Heart right ventricle (tissue), 16 donors: ENCODE data around the gene IGF2BP1. TPM values are rescaled to one million over a fixed set of nuclear protein-coding genes. Genes with fewer than 3 reads are reported as not detected.

Experiments
- ATAC-seq, 8 donors: fragments of 200-7000 bp; cut with Tn5 transposase; one replicate each; pipeline ENCODE4 v1.9.1; 2020; ENCODE audit warnings: mild to moderate bottlenecking in 8 of 8, moderate library complexity in 8 of 8, moderate number of reproducible peaks in 1 of 8
- DNase-seq, 2 donors: peaks; one replicate each; pipeline ENCODE4 v3.0.0-alpha.2; 2020
- H3K27ac ChIP-seq, 10 donors: fragments of 200-600 bp; sonication (generic) in 2 of 10; one replicate each; pipeline versions ENCODE4 v1.5.0 to v1.8.0; 2020 to 2022; ENCODE audit warnings: mild to moderate bottlenecking in 3 of 10
- H3K27me3 ChIP-seq, 7 donors: fragments of 200-600 bp; one replicate each; pipeline ENCODE4 v1.8.0; 2021 to 2022; ENCODE audit warnings: mild to moderate bottlenecking in 2 of 7
- H3K36me3 ChIP-seq, 9 donors: fragments of 200-600 bp; sonication (generic) in 1 of 9; one replicate each; pipeline versions ENCODE4 v1.5.0 to v1.8.0; 2020 to 2022; ENCODE audit warnings: mild to moderate bottlenecking in 2 of 9
- H3K4me1 ChIP-seq, 9 donors: fragments of 200-600 bp; sonication (generic) in 1 of 9; one replicate each; pipeline versions ENCODE4 v1.5.0 to v1.8.0; 2020 to 2022; ENCODE audit warnings: mild to moderate bottlenecking in 4 of 9
- H3K4me3 ChIP-seq, 10 donors: fragments of 200-600 bp; sonication (generic) in 2 of 10; one replicate each; pipeline versions ENCODE4 v1.5.0 to v1.8.0; 2020 to 2022; ENCODE audit warnings: mild to moderate bottlenecking in 7 of 10, moderate library complexity in 2 of 10
- H3K9me3 ChIP-seq, 11 donors: fragments of 200-600 bp in 10 of 11; sonication (generic) in 2 of 11; one replicate each; pipeline versions ENCODE4 v1.5.0 to v1.8.0; 2013 to 2022; ENCODE audit warnings: mild to moderate bottlenecking in 2 of 11, control low read depth in 1 of 11, moderate library complexity in 1 of 11
- WGBS, 2 donors: extraction: QIAGEN DNeasy Blood & Tissue Kit; methylation state at CpG; one replicate each; pipeline ENCODE4 v1.1.7; 2013; ENCODE audit warnings: inconsistent platforms in 1 of 2; 5-methylcytosine and 5-hydroxymethylcytosine counted together
- intact Hi-C, 10 donors: fragments of 100-400 bp; cut with DNase I; formaldehyde crosslinking; loops; one replicate each; pipeline versions ENCODE4 v1.11.1 to v1.14.2; 2022
- polyA plus RNA-seq, 2 donors: library from polyadenylated mRNA; stranded (reverse); fragments of 200-250 nt; gene quantifications; one replicate each; pipeline ENCODE4 v1.2.3, GENCODE V29; 2013
- total RNA-seq, 10 donors: library from RNA; stranded (reverse); fragmentation: NEBNext Ultra II Directional in 3 of 10; extraction: Animal tissue kit (Norgen Biotek cat#: 25700) in 3 of 10; gene quantifications; one replicate each; pipeline versions ENCODE4 v1.2.1 to v1.2.4, GENCODE V29; 2021 to 2023
- TF ChIP-seq, protein P1 (sequence below), 9 donors: fragments of 200-600 bp; sonication (generic) in 2 of 9; IDR thresholded peaks; one replicate each; pipeline versions ENCODE4 v1.5.0 to v1.8.0; 2021 to 2022; ENCODE audit warnings: antibody characterized with exemption in 9 of 9, mild to moderate bottlenecking in 5 of 9, moderate library complexity in 1 of 9
- donor health status: Arrhythmogenic right ventricular cardiomyopathy.
- donor health status: ischemic (EF 13 %, LVEDD 7.1; RV severe dilation, severe dysfunction).
- donor health status: healthy with polysubstance abuse.
- donor health status: DM: no; HTN: yes; CAD: no.
- donor health status: DM: no; HTN: no; CAD: no.
- donor health status: ischemic (EF 25% LVEDD 6.9; RV normal size, moderate dysfunction).
- donor health status: ischemic (EF 25% LVEDD 5.7; RV mildly dilated, moderate dysfunction).
- donor health status: healthy.
- donor health status: DM: yes; HTN: yes; CAD: no.
- donor health status: Ischemic cardiomyopathy.
- donor health status: ischemic (EF 35%, LVEDD 5.7; RV mildly dilated, moderate dysfunction).
- donor health status: nonischemic (EF 11% LVEDD 7.7; RV severe dilation, severe dysfunction).
- donor health status: DM: yes; HTN: yes; CAD: no.
- donor health status: PGD.
- donor health status: ischemic (EF 29% LVEDD 5.4; RV normal size, mild dysfunction).
- donor health status: nonischemic (EF 23%, LVEDD 6.1; RV moderate dilation, normal function).

Gene IGF2BP1
- total and polyA plus RNA-seq, 12 donors, result 0.01 TPM; not detected in 11

DNA sequence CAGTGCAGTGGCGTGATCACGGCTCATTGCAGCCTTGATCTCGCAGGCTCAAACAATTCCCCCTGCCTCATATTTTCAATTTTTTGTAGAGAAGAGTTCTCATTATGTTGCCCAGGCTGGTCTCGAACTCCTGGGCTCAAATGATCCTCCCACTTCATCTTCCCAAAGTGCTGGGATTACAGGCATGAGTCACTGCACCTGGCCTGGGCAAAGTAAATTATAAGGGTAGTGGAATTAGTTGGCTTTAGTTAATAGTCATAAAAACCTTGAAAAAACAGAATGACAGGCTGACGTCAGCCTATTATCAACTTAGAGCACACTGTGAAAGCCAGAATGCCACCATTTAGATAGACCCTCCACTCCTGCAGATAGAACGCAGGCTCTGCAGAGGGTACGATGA, 91.9 kb downstream of the IGF2BP1 start:
- intact Hi-C loops, result no loop called here
- WGBS, 2 donors, result 87 to 89% methylated on average over 7 of the region's 7 CpGs

DNA sequence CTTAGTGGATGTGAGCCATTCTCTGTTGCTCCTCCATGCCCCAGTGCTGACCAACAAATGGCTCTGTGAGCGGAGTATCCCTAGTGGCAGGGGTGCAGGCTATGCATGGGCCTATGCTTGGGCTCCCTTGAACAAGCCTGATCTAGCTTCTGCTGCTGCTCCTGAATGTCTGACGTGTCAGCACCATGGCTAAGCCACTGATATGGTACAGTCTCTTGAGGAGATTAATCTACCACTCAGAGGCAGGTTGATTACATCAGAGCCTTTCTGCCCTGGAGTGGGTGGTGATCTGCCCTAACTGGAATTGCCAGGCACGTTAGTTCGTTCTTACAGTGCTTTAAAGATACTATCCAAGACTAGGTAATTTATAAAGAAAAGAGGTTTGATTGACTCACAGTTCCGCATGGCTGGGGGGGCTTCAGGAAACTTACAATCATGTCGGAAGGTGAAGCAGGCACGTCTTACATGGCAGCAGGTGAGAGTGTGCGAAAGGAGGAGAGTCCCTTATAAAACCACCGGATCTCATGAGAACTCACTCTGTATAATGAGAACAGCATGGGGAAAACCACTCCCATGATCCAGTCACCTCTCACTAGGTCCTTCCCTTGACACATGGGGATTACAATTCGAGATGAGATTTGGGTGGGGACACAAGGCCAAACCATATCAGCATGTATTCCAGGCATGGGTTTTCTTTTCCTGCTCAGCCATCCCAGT, 93.9 kb downstream of the IGF2BP1 start:
- 64 to 67% methylated on average over 10 of the region's 10 CpGs for WGBS, 2 donors
- H3K36me3 ChIP-seq, result no peaks in the 10 kb centered on the region
- no peak for DNase-seq
- H3K27me3 ChIP-seq, result peaks cover 0 to 32% (median 18%) of the 10 kb centered on the region in 7 donors
- H3K9me3 ChIP-seq, result no peaks in the 10 kb centered on the region
- TF ChIP-seq, protein P1, sequence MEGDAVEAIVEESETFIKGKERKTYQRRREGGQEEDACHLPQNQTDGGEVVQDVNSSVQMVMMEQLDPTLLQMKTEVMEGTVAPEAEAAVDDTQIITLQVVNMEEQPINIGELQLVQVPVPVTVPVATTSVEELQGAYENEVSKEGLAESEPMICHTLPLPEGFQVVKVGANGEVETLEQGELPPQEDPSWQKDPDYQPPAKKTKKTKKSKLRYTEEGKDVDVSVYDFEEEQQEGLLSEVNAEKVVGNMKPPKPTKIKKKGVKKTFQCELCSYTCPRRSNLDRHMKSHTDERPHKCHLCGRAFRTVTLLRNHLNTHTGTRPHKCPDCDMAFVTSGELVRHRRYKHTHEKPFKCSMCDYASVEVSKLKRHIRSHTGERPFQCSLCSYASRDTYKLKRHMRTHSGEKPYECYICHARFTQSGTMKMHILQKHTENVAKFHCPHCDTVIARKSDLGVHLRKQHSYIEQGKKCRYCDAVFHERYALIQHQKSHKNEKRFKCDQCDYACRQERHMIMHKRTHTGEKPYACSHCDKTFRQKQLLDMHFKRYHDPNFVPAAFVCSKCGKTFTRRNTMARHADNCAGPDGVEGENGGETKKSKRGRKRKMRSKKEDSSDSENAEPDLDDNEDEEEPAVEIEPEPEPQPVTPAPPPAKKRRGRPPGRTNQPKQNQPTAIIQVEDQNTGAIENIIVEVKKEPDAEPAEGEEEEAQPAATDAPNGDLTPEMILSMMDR (IDR thresholded peaks at IDR 0.05), result no peak
- H3K4me1 ChIP-seq, result no peaks in the 10 kb centered on the region
- intact Hi-C loops, result no loop called here
- H3K27ac ChIP-seq, result no peak overlapping the region
- H3K4me3 ChIP-seq, result no peak overlapping the region
- no peak for ATAC-seq

More for the DNA sequence above, 91.9 kb downstream of the IGF2BP1 start:
- TF ChIP-seq, protein P1 (IDR thresholded peaks at IDR 0.05), result no peak
- Histone ChIP-seq H3K27ac (no peak overlapping the region), H3K4me3 (no peak overlapping the region), H3K4me1 (no peaks in the 10 kb centered on the region), H3K27me3 (peaks cover 0 to 43% (median 26%) of the 10 kb centered on the region in 7 donors), H3K9me3 (no peaks in the 10 kb centered on the region), H3K36me3 (no peaks in the 10 kb centered on the region)
- no peak for ATAC-seq
- DNase-seq, result no peak

GRCh38 chr17:49093131-49093530, 95.9 kb downstream of the IGF2BP1 start:
- Histone ChIP-seq H3K27me3 (peaks cover 0 to 22% (median 17%) of the 10 kb centered on the region in 7 donors), H3K36me3 (no peaks in the 10 kb centered on the region), H3K4me1 (no peaks in the 10 kb centered on the region), H3K4me3 (no peak overlapping the region), H3K27ac (no peak overlapping the region), H3K9me3 (no peaks in the 10 kb centered on the region)
- 68 to 70% methylated on average over 10 of the region's 10 CpGs for WGBS, 2 donors
- TF ChIP-seq, protein P1 (IDR thresholded peaks at IDR 0.05), result no peak
- DNase-seq (no peak), ATAC-seq (no peak)
- intact Hi-C loops, result no loop called here

DNA sequence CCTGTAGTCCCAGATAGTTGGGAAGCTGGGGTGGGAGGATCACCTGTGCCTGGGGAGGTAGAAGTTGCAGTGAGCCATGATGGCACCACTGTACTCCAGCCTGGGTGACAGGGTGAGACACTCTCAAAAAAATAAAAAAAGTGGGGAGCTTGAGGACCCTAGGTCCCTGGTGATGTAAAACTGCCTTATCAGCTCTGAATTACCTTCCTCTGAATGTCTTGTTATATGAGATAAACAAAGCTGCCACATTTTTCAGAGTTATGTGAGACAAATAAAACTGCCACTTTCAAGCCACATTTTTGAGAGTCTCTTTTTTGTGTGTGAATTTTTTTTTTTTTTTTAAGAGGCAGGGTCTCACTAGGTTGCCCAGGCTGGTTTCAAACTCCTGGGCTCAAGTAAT, 103.4 kb downstream of the IGF2BP1 start:
- ATAC-seq, result no peak
- Histone ChIP-seq H3K36me3 (no peaks in the 10 kb centered on the region), H3K27ac (no peak overlapping the region), H3K9me3 (no peaks in the 10 kb centered on the region), H3K4me3 (no peak overlapping the region), H3K4me1 (no peaks in the 10 kb centered on the region), H3K27me3 (peaks cover 0 to 45% (median 16%) of the 10 kb centered on the region in 7 donors)
- TF ChIP-seq, protein P1 (IDR thresholded peaks at IDR 0.05), result no peak
- DNase-seq, result no peak
- intact Hi-C loops, result no loop called here
